Measurements from ENCODE around the gene SCGB1C1.

The SCGB1C1 gene

DNA sequence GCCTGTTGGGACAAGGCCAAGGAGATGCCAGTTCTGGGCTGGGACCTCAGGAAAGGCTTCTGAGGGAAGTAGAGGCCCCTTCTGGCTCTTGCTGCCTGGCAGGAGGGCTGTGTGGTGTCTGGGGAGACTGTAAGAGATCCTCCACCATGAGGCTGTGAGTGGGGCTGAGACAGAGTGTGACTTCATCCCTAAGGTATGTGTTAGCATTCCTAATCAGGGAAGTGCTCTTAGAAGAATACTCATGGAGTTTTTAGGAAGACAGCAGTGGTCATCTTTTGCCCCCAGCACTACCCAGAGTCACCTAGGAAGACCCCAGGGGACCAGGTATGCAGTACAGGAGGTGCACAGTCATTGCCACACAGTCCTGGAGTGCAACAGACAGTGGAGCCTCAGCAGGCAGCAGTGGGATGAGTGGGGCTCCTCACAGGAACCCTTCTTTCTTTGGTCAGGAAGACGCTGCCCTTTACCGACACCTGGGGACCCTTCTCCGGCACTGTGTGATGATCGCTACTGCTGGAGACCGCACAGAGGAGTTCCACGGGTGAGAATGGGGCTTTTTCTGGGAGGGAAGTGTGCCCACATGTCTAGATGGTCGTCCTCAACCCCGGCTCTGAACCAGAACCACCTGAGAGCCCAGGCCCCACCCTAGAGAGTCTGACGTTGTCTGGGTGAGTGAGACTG is 17.4 kb downstream of the SCGB1C1 start:
- peaks cover 49 to 59% of the 10 kb centered on the region in 2 donors for H3K36me3 ChIP-seq (ENCODE audit: control insufficient read depth in 1 of 2, insufficient read depth in 2 of 2, low read length in 2 of 2)
- peak overlapping the region in 1 of 2 donors; percentile 96 for H3K4me3 ChIP-seq (ENCODE audit: low read depth in 1 of 2, low read length in 2 of 2)
- peak overlapping the region; percentile 22 to 98 for H3K9ac ChIP-seq (ENCODE audit: low read depth in 1 of 2, low read length in 2 of 2)
- no peaks in the 10 kb centered on the region for H3K9me3 ChIP-seq (ENCODE audit: control insufficient read depth in 1 of 2, low read length in 2 of 2)
- H3K4me1 ChIP-seq (ENCODE audit: control insufficient read depth in 1 of 2, insufficient read depth in 2 of 2, low read length in 2 of 2) = peaks cover 28 to 38% of the 10 kb centered on the region in 2 donors
- no peaks in the 10 kb centered on the region for H3K27me3 ChIP-seq (ENCODE audit: control insufficient read depth in 1 of 2, insufficient read depth in 2 of 2, low read length in 2 of 2)
- H3K27ac ChIP-seq (ENCODE audit: low read depth, low read length) = no peak overlapping the region

DNA sequence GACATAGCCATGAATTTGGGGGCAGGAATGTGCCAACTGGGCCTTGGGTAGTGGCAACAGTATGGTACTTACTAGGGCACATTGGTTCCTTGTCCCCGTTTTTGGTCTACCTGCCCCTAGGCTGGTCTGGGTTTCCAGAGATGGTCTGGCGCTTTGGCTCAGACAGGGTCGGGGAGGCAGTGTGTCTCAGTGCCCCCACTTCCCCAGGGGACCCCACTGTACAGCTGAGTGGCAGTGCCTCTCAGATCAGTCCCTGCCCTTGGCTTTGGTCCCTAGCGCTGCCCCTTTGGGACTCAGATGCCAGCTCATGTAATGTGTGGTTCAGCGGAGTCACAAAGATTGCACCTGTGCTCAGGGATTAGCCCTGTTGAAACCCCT is 17.9 kb downstream of the SCGB1C1 start:
- H3K36me3 ChIP-seq (ENCODE audit: control insufficient read depth in 1 of 2, insufficient read depth in 2 of 2, low read length in 2 of 2) = peaks cover 49 to 59% of the 10 kb centered on the region in 2 donors
- H3K27ac ChIP-seq (ENCODE audit: low read depth, low read length) = no peak overlapping the region
- peaks cover 23 to 33% of the 10 kb centered on the region in 2 donors for H3K4me1 ChIP-seq (ENCODE audit: control insufficient read depth in 1 of 2, insufficient read depth in 2 of 2, low read length in 2 of 2)
- H3K9me3 ChIP-seq (ENCODE audit: control insufficient read depth in 1 of 2, low read length in 2 of 2) = no peaks in the 10 kb centered on the region
- no peaks in the 10 kb centered on the region for H3K27me3 ChIP-seq (ENCODE audit: control insufficient read depth in 1 of 2, insufficient read depth in 2 of 2, low read length in 2 of 2)
- H3K4me3 ChIP-seq (ENCODE audit: low read depth in 1 of 2, low read length in 2 of 2) = peak overlapping the region in 1 of 2 donors; percentile 7
- H3K9ac ChIP-seq (ENCODE audit: low read depth in 1 of 2, low read length in 2 of 2) = no peak overlapping the region

GRCh38 chr11:211295-211694 is 18.4 kb downstream of the SCGB1C1 start:
- Histone ChIP-seq H3K9ac (ENCODE audit: low read depth in 1 of 2, low read length in 2 of 2) (no peak overlapping the region), H3K4me1 (ENCODE audit: control insufficient read depth in 1 of 2, insufficient read depth in 2 of 2, low read length in 2 of 2) (peaks cover 18 to 28% of the 10 kb centered on the region in 2 donors), H3K9me3 (ENCODE audit: control insufficient read depth in 1 of 2, low read length in 2 of 2) (no peaks in the 10 kb centered on the region), H3K27me3 (ENCODE audit: control insufficient read depth in 1 of 2, insufficient read depth in 2 of 2, low read length in 2 of 2) (no peaks in the 10 kb centered on the region), H3K4me3 (ENCODE audit: low read depth in 1 of 2, low read length in 2 of 2) (peak overlapping the region in 1 of 2 donors; percentile 7), H3K27ac (ENCODE audit: low read depth, low read length) (no peak overlapping the region), H3K36me3 (ENCODE audit: control insufficient read depth in 1 of 2, insufficient read depth in 2 of 2, low read length in 2 of 2) (peaks cover 49 to 64% of the 10 kb centered on the region in 2 donors)

- H3K27me3 ChIP-seq (ENCODE audit: control insufficient read depth in 1 of 2, insufficient read depth in 2 of 2, low read length in 2 of 2) = no peaks in the 10 kb centered on the region
- no peak overlapping the region for H3K27ac ChIP-seq (ENCODE audit: low read depth, low read length)
- H3K36me3 ChIP-seq (ENCODE audit: control insufficient read depth in 1 of 2, insufficient read depth in 2 of 2, low read length in 2 of 2) = peaks cover 49 to 67% of the 10 kb centered on the region in 2 donors
- H3K9me3 ChIP-seq (ENCODE audit: control insufficient read depth in 1 of 2, low read length in 2 of 2) = no peaks in the 10 kb centered on the region
- no peak overlapping the region for H3K4me3 ChIP-seq (ENCODE audit: low read depth in 1 of 2, low read length in 2 of 2)
- H3K4me1 ChIP-seq (ENCODE audit: control insufficient read depth in 1 of 2, insufficient read depth in 2 of 2, low read length in 2 of 2) = peaks cover 17 to 23% of the 10 kb centered on the region in 2 donors
- no peak overlapping the region for H3K9ac ChIP-seq (ENCODE audit: low read depth in 1 of 2, low read length in 2 of 2)
Observed at GRCh38 chr11:211741-212140, 18.9 kb downstream of the SCGB1C1 start.

DNA sequence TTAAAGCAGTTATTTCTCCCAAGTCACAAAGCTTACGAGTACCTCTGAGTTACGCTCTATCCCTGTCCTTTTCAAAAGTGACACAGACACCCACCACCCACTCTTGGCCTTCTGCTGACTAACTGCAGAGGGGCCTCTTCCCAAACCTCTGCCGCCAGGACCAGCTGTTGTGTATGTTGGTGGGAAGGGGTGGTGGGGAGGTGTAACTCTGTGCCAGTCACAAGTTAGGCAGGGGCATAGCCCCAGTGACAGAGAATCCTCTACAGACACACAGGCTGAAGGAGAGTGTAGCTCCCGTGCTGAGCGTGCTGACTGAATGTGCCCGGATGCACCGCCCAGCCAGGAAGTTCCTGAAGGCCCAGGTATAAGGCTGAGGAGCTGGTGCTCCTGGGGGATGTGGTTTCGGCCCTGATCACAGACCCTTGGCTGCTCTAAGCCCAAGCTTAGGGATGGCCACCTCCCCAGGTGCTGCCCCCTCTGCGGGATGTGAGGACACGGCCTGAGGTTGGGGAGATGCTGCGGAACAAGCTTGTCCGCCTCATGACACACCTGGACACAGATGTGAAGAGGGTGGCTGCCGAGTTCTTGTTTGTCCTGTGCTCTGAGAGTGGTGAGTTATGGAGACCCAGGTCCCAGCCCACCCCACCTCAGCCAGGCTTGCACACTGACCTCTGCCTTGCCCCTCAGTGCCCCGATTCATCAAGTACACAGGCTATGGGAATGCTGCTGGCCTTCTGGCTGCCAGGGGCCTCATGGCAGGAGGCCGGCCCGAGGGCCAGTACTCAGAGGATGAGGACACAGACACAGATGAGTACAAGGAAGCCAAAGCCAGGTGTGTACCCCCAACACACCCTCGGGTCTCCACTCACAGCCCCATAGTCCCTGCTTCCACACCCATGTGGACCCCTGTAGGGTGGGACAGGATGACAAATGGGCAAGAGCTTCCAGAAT is 19.5 kb downstream of the SCGB1C1 start:
- Histone ChIP-seq H3K9ac (ENCODE audit: low read depth in 1 of 2, low read length in 2 of 2) (no peak overlapping the region), H3K4me1 (ENCODE audit: control insufficient read depth in 1 of 2, insufficient read depth in 2 of 2, low read length in 2 of 2) (peaks cover 17 to 23% of the 10 kb centered on the region in 2 donors), H3K36me3 (ENCODE audit: control insufficient read depth in 1 of 2, insufficient read depth in 2 of 2, low read length in 2 of 2) (peaks cover 49 to 67% of the 10 kb centered on the region in 2 donors), H3K27me3 (ENCODE audit: control insufficient read depth in 1 of 2, insufficient read depth in 2 of 2, low read length in 2 of 2) (no peaks in the 10 kb centered on the region), H3K9me3 (ENCODE audit: control insufficient read depth in 1 of 2, low read length in 2 of 2) (no peaks in the 10 kb centered on the region), H3K4me3 (ENCODE audit: low read depth in 1 of 2, low read length in 2 of 2) (no peak overlapping the region), H3K27ac (ENCODE audit: low read depth, low read length) (no peak overlapping the region)

DNA sequence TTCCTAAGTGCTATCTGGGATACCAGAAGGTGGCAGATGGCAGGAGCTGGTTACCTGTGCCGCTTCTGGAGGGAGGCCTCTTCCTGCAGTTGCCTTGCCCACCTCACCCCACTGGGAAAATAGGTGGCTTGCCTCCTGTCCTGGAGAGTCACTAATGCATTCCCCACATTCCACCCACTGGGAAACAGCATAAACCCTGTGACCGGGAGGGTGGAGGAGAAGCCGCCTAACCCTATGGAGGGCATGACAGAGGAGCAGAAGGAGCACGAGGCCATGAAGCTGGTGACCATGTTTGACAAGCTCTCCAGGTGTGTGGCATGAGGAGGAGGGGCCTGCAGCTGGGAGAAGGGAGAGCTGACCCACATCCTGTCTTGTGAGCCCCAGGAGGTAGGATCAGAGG is 20.2 kb downstream of the SCGB1C1 start:
- H3K36me3 ChIP-seq (ENCODE audit: control insufficient read depth in 1 of 2, insufficient read depth in 2 of 2, low read length in 2 of 2) = peaks cover 49 to 71% of the 10 kb centered on the region in 2 donors

DNA sequence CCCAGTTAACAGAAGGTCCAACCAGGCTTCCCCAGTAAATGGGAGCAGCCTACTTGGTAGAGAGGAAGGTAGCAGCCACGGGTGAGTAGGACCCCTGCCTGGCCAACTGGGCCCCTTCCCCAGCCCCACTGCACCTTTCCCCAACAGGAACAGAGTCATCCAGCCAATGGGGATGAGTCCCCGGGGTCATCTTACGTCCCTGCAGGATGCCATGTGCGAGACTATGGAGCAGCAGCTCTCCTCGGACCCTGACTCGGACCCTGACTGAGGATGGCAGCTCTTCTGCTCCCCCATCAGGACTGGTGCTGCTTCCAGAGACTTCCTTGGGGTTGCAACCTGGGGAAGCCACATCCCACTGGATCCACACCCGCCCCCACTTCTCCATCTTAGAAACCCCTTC is 21.2 kb downstream of the SCGB1C1 start:
- Histone ChIP-seq H3K36me3 (ENCODE audit: control insufficient read depth in 1 of 2, insufficient read depth in 2 of 2, low read length in 2 of 2) (peaks cover 49 to 79% of the 10 kb centered on the region in 2 donors), H3K9ac (ENCODE audit: low read depth in 1 of 2, low read length in 2 of 2) (no peak overlapping the region)

More for the DNA sequence above, 20.2 kb downstream of the SCGB1C1 start:
- no peak overlapping the region for H3K27ac ChIP-seq (ENCODE audit: low read depth, low read length)
- no peaks in the 10 kb centered on the region for H3K9me3 ChIP-seq (ENCODE audit: control insufficient read depth in 1 of 2, low read length in 2 of 2)
- peaks cover 17 to 23% of the 10 kb centered on the region in 2 donors for H3K4me1 ChIP-seq (ENCODE audit: control insufficient read depth in 1 of 2, insufficient read depth in 2 of 2, low read length in 2 of 2)
- no peak overlapping the region for H3K4me3 ChIP-seq (ENCODE audit: low read depth in 1 of 2, low read length in 2 of 2)
- no peak overlapping the region for H3K9ac ChIP-seq (ENCODE audit: low read depth in 1 of 2, low read length in 2 of 2)
- H3K27me3 ChIP-seq (ENCODE audit: control insufficient read depth in 1 of 2, insufficient read depth in 2 of 2, low read length in 2 of 2) = no peaks in the 10 kb centered on the region

DNA sequence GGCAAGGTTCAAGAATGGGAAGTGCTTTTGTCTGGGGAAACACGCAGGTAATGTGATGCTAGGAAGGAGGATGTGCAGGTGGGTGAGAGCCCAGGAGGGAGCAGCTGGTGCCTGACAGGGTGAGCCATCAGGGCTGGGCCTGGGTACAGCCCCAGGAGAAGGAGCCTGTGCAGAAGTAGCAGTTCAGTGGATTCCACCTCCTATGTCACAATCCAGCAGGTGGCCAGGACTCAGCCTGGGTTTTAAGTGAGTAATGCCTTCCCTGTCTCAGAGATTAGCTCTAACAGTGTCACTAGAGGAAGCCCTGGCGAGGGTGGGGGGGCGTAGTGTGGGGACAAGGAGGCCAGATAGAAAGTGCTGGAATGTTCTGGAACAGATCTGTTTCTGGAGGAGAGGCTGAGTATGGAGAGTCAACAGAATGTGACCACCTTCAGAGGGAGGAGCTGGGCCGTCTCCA is 22.7 kb downstream of the SCGB1C1 start:
- H3K27ac ChIP-seq (ENCODE audit: low read depth, low read length) = no peak overlapping the region
- peaks cover 5 to 6% of the 10 kb centered on the region in 2 donors for H3K4me1 ChIP-seq (ENCODE audit: control insufficient read depth in 1 of 2, insufficient read depth in 2 of 2, low read length in 2 of 2)
- H3K9me3 ChIP-seq (ENCODE audit: control insufficient read depth in 1 of 2, low read length in 2 of 2) = no peaks in the 10 kb centered on the region
- no peak overlapping the region for H3K4me3 ChIP-seq (ENCODE audit: low read depth in 1 of 2, low read length in 2 of 2)
- no peaks in the 10 kb centered on the region for H3K27me3 ChIP-seq (ENCODE audit: control insufficient read depth in 1 of 2, insufficient read depth in 2 of 2, low read length in 2 of 2)
- no peak overlapping the region for H3K9ac ChIP-seq (ENCODE audit: low read depth in 1 of 2, low read length in 2 of 2)
- H3K36me3 ChIP-seq (ENCODE audit: control insufficient read depth in 1 of 2, insufficient read depth in 2 of 2, low read length in 2 of 2) = peaks cover 44 to 73% of the 10 kb centered on the region in 2 donors

More for the DNA sequence above, 21.2 kb downstream of the SCGB1C1 start:
- H3K4me1 ChIP-seq (ENCODE audit: control insufficient read depth in 1 of 2, insufficient read depth in 2 of 2, low read length in 2 of 2) = peaks cover 17 to 22% of the 10 kb centered on the region in 2 donors
- no peaks in the 10 kb centered on the region for H3K27me3 ChIP-seq (ENCODE audit: control insufficient read depth in 1 of 2, insufficient read depth in 2 of 2, low read length in 2 of 2)
- H3K4me3 ChIP-seq (ENCODE audit: low read depth in 1 of 2, low read length in 2 of 2) = no peak overlapping the region
- no peaks in the 10 kb centered on the region for H3K9me3 ChIP-seq (ENCODE audit: control insufficient read depth in 1 of 2, low read length in 2 of 2)
- H3K27ac ChIP-seq (ENCODE audit: low read depth, low read length) = no peak overlapping the region

DNA sequence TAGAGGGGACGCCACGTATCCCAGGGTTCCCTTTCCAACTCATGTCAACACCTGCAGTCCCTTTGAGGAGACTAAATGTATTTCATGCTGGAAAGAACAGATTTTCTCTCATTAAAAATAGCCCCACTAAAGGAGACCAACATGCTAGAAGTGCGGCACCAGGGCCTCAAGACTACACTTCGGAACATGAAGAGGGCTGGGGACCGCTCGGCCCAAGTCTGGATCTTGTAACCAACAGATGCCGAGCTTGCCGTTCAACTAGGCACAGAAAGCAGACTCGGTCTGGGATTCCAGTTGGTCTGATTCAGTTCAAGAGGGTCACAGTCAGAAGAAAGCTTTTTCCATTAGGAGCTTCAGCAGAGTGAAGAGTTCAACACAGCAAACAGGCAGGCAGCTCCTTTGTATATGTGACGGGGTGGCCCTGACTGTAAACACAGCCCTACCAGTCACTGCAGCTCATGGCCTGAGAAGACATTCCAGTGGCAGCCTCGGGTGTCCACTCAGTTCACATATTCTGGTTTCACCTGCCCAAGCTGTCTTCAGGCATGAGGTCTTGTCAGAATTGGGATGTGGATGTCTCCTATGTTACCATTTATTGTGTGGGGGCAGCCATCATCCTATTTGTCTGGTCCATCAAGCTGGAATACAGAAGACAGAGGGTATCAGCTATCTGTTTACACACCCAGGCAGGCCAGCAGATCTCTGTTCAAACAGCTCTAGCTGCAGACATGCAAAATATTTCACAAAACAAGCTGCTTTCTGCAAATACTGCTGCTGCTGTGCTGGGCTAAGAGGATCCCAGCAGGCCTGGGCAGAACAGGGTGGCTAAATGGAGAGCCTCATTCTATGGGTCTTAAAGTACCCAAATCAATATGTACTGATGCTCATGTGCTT is 23.4 kb downstream of the SCGB1C1 start:
- Histone ChIP-seq H3K27ac (ENCODE audit: low read depth, low read length) (no peak overlapping the region), H3K27me3 (ENCODE audit: control insufficient read depth in 1 of 2, insufficient read depth in 2 of 2, low read length in 2 of 2) (no peaks in the 10 kb centered on the region), H3K36me3 (ENCODE audit: control insufficient read depth in 1 of 2, insufficient read depth in 2 of 2, low read length in 2 of 2) (peaks cover 36 to 67% of the 10 kb centered on the region in 2 donors), H3K9ac (ENCODE audit: low read depth in 1 of 2, low read length in 2 of 2) (no peak overlapping the region), H3K9me3 (ENCODE audit: control insufficient read depth in 1 of 2, low read length in 2 of 2) (no peaks in the 10 kb centered on the region), H3K4me1 (ENCODE audit: control insufficient read depth in 1 of 2, insufficient read depth in 2 of 2, low read length in 2 of 2) (no peaks in the 10 kb centered on the region), H3K4me3 (ENCODE audit: low read depth in 1 of 2, low read length in 2 of 2) (no peak overlapping the region)

Data from duodenal mucosa (tissue), 2 donors.